OCI-M2 (cell line): ENCODE data around the gene PTCH1.

Source experiments
- DNase-seq: peaks from one replicate; lab custom pipeline; 2025; ENCODE audit not compliant: unreplicated experiment; lab: John Stamatoyannopoulos, UW

The PTCH1 gene

GRCh38 chr9:95409650-95410426 lies 106.9 kb downstream of the PTCH1 start:
- DNase-seq = no peak

- no peak for DNase-seq
These were observed 109.2 kb downstream of the PTCH1 start for GRCh38 chr9:95407524-95407923.

- DNase-seq = no peak
These were observed 110.7 kb downstream of the PTCH1 start for GRCh38 chr9:95406121-95406520.

GRCh38 chr9:95399261-95399660 lies 117.5 kb downstream of the PTCH1 start:
- no peak for DNase-seq
